A549 (cell line): ENCODE data around the gene ZFP92.

Experiments
- CTCF ChIP-seq: fragments of >200 bp; sonication (Bioruptor Twin); formaldehyde crosslinking; IDR thresholded peaks from 3 replicates; pipeline ENCODE4 v1.5.1; 2016
- KDM5A ChIP-seq: fragments of 200-600 bp; sonication (generic); IDR thresholded peaks from 2 replicates; pipeline ENCODE4 v1.6.1; 2016; ENCODE audit warnings: antibody characterized with exemption, mild to moderate bottlenecking
- NFE2L2 ChIP-seq: fragments of 150-350 bp; conservative IDR thresholded peaks from 2 replicates; pipeline ENCODE4 v1.6.1; 2014; ENCODE audit warnings: low read length
- PBX3 ChIP-seq: IDR thresholded peaks from 2 replicates; pipeline ENCODE4 v1.6.1; 2012
- ZC3H11A ChIP-seq: fragments of 450-650 bp; IDR thresholded peaks from 2 replicates; pipeline ENCODE4 v1.6.1; 2014; ENCODE audit warnings: antibody characterized with exemption, mild to moderate bottlenecking

GRCh38 chrX:153410888-153411254, 401 bp upstream of the ZFP92 start:
- no peak for TF ChIP-seq KDM5A
- TF ChIP-seq ZC3H11A, result no peak
- TF ChIP-seq PBX3, result no peak
- TF ChIP-seq CTCF, result no peak
- TF ChIP-seq NFE2L2, result no peak
